WI38 (cell line): ENCODE measurements around the gene WAC.

Experiments
- H3K4me3 ChIP-seq: 2 replicates; pipeline ENCODE4 v1.5.1; 2011; ENCODE audit warnings: low read depth, mild to moderate bottlenecking, control low read depth, low read length
- TF ChIP-seq, protein P1 (sequence below): IDR thresholded peaks from 2 replicates; pipeline ENCODE4 v1.5.1; 2012; ENCODE audit warnings: low read depth, mild to moderate bottlenecking, control low read depth, low read length

WAC gene

DNA sequence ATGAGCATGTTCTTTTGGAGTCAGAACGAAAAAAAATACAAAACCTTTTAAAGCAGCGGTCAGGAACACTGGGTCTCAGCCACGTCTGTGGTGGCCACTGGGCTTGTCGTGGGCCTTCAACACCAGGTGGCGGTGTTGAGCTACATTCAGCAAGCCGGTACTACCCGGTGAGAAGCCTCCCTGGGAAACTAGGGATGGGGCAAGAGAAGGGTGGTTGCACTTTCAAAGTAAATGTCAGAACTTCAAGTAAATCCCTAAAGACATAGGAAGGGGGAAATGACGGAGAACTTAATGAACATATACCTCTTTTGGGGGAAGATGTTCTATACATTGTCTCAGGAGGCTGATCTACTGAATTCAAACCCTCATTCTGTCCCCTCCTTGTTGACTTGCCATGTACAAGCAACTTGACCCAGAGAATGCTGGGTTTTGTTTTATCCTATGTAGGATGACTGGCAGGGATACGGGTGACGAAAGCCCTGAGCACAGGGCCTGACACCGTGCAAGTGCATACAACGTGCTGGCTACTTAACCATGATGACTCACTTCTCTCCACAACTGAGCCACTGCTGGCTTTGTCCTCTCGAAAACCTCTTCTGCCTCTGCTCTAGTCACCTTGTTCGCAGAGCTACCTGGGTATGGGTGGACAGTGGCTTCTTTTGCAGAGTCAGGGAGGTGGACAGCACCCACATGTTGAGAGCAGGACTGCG lies 95.4 kb downstream of the WAC start:
- TF ChIP-seq, protein P1, sequence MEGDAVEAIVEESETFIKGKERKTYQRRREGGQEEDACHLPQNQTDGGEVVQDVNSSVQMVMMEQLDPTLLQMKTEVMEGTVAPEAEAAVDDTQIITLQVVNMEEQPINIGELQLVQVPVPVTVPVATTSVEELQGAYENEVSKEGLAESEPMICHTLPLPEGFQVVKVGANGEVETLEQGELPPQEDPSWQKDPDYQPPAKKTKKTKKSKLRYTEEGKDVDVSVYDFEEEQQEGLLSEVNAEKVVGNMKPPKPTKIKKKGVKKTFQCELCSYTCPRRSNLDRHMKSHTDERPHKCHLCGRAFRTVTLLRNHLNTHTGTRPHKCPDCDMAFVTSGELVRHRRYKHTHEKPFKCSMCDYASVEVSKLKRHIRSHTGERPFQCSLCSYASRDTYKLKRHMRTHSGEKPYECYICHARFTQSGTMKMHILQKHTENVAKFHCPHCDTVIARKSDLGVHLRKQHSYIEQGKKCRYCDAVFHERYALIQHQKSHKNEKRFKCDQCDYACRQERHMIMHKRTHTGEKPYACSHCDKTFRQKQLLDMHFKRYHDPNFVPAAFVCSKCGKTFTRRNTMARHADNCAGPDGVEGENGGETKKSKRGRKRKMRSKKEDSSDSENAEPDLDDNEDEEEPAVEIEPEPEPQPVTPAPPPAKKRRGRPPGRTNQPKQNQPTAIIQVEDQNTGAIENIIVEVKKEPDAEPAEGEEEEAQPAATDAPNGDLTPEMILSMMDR: peak; percentile 90
- H3K4me3 ChIP-seq: no peak overlapping the region

DNA sequence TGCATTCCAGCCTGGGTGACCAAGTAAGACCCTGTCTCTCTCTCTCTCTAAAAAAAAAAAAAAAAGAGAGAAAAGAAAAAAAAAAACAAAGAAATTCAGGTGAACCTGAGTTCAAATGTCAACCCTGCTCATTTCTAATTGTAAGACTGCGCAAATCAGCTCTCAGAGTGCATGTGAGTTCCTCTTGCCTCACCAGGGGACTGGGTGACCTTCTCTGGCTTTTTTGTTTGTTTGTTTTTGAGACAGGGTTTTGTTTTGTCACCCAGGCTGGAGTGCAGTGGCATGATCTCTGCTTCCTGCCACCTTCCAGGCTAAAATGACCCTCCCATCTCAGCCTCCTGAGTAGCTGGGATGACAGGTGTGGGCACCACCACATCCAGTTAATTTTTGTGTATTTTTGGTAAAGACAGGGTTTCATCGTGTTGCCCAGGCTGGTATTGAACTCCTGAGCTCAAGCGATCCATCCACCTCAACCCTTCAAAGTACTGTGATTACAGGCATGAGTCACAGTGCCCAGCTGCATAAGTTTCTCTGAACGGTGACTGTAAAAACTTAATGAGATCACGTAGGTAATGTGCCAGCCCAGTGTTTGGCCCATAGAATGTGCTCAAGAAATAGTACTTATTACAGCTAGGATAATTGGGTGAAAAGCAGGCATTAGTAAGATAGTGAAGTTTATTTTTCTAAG lies 99.1 kb downstream of the WAC start:
- TF ChIP-seq, protein P1: no peak
- H3K4me3 ChIP-seq: no peak overlapping the region

DNA sequence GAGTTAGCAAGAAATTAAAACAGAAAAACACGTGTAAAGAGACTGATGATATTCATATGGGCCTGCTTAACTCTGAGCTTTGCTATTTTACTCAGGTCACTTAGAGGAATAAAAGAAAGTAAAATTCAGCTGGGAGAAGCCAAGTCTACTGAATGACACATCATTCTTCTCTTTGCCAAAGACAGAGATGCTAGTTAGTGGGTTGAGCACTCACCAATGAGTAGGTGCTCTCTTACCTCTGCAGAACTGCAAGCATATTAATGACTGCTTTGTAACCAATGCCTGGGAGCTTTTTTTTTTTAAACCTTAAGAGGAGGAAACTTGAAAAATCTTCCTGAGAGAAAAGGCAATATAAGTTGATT lies 99.6 kb downstream of the WAC start:
- no peak overlapping the region for H3K4me3 ChIP-seq
- TF ChIP-seq, protein P1: no peak

DNA sequence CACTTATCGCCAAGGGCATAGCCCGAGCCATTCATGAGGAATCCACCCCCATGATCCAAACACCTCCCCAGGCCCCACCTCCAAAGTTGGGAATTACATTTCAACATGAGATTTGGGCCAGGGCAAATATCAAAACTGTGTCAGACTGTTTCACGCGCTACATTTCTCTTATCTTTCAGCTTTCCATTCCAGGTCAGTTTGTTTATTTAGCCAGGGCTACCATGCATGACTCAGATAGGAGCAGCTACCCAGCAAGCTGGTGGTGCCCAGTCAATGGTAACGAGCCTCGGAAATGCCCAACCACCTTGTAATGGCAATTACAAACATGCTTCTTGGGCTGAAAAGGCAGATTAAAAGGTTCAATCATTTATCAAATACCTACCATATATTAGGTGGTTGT lies 100.8 kb downstream of the WAC start:
- H3K4me3 ChIP-seq: no peak overlapping the region
- TF ChIP-seq, protein P1: no peak

DNA sequence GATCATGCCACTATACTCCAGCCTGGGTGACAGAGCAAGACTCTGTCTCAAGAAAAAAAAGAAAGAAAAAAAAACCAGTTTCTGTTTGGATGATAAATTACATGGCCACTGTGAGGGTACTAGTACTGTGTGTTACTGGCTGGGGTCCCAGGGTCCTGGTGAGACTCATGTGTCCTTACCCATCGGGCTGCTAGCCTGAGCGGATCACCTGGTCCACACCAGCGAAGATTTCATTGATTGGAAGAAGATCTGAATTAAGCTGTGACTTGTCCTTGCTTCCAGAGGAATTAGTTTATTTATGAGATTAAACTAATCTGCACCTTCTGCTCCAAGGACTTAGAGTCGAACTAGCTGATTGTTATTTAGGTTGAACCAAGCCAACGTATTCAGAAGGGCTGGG lies 104.4 kb downstream of the WAC start:
- TF ChIP-seq, protein P1: no peak
- H3K4me3 ChIP-seq: no peak overlapping the region

DNA sequence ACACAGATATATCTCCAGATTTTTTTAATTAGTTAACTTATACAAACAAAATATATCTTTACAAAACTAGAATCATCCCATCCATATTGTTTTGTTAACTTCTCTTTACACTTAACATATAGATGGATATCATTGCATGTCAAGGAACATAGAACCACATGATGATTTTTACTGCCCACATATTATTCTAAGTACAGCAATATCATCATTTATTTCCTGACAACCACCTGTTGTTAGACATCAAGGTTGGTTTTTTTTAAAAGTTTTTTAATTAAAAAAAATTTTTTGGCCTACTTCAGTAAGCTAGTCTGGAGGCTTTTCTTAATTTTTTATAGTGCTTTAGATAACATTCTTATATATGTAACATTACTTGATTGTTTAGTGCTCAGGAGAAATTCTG lies 105.5 kb downstream of the WAC start:
- TF ChIP-seq, protein P1: no peak
- H3K4me3 ChIP-seq: no peak overlapping the region

DNA sequence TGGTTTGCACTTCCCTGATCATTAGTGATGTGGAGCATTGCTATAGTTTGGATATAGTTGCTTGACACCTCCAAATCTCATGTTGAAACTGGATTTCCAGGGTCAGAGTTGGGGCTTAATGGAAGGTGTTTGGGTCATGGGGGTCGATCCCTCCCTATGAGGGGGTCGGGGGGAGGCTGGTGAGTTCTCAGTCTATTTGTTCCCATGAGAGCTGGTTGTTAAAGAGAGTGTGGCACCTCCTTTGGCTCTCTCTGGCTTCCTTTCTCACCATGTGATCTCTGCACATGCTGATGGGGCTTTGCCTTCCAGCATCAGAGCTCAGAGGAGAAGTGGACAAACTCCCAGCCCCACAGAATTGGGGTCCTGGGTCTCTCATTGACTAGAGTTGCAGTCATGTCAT lies 107.6 kb downstream of the WAC start:
- TF ChIP-seq, protein P1: no peak

More for the DNA sequence above, 107.6 kb downstream of the WAC start:
- no peak overlapping the region for H3K4me3 ChIP-seq
